BLaER1 treated with 17β-estradiol and CSF1 and Interleukin-3, amounts not matched to agents 10 nM and 100 nM (cell line): ENCODE measurements around the gene FKBP4.
A peak's percentile ranks its signal among the peaks of the same experiment; 100 is the strongest.

ENCODE experiments used
- H3K27ac ChIP-seq, 11 experiments: shearing (Covaris generic); formaldehyde crosslinking; 2 replicates each; pipeline ENCODE4 v1.8.1; 2022
- H3K27me3 ChIP-seq, 11 experiments: shearing (Covaris generic); formaldehyde crosslinking; 2 replicates each; pipeline ENCODE4 v1.8.1; 2022
- H3K36me3 ChIP-seq, 11 experiments: shearing (Covaris generic); formaldehyde crosslinking; 2 replicates each; pipeline ENCODE4 v1.8.1; 2022
- H3K4me1 ChIP-seq, 10 experiments: shearing (Covaris generic); formaldehyde crosslinking; 2 replicates each; pipeline ENCODE4 v1.8.1; 2022
- H3K4me2 ChIP-seq, 11 experiments: shearing (Covaris generic); formaldehyde crosslinking; 2 replicates each; pipeline ENCODE4 v1.8.1; 2022
- H3K4me3 ChIP-seq, 10 experiments: shearing (Covaris generic); formaldehyde crosslinking; 2 replicates each; pipeline ENCODE4 v1.8.1; 2022
- H3K9ac ChIP-seq, 11 experiments: shearing (Covaris generic); formaldehyde crosslinking; 2 replicates each; pipeline ENCODE4 v1.8.1; 2022
- H3K9me3 ChIP-seq, 11 experiments: shearing (Covaris generic); formaldehyde crosslinking; replicated peaks in 1 of 11; 2 replicates each; pipeline ENCODE4 v1.8.1; 2022
- H4K20me1 ChIP-seq, 11 experiments: shearing (Covaris generic); formaldehyde crosslinking; 2 replicates each; pipeline ENCODE4 v1.8.1; 2022
- Cebpa-rat ChIP-seq, 11 experiments: shearing (Covaris generic); IDR thresholded peaks; 2 replicates each; pipeline ENCODE4 v1.8.1; 2022

Gene FKBP4

DNA sequence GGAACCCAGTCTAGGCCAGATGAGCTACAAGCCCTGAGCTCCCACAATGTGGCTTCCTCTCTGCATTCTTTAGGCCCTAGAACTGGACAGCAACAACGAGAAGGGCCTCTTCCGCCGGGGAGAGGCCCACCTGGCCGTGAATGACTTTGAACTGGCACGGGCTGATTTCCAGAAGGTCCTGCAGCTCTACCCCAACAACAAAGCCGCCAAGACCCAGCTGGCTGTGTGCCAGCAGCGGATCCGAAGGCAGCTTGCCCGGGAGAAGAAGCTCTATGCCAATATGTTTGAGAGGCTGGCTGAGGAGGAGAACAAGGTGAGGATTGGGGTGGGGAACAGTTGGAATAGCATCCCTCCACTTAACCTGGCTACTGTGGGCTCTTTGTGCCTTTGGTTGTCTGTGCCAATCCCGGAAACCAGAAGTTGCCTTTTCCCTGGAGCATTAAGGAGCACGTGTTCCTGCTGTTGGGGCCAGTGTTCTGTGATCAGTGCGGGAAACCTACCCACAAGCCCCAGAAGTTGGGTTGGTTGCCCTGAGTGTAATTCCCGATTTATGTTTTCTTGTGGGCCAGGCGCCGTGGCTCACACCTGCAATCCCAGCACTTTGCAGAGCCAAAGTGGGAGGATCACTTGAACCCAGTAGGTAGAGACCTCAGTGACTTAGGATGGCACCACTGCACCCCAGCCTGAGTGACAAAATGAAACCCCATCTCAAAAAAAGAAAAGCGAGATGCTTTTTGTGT is 6.4 kb downstream of the FKBP4 start:
- Histone ChIP-seq H3K9me3 (no peaks in the 10 kb centered on the region), H3K4me2 (no peak overlapping the region), H3K27ac (no peak overlapping the region), H3K4me1 (peaks cover 17 to 33% (median 23%) of the 10 kb centered on the region in 10 experiments), H4K20me1 (peaks cover 12 to 97% (median 62%) of the 10 kb centered on the region in 11 experiments; a peak in 19 of 22 replicates), H3K9ac (peak overlapping the region in 1 of 11 experiments; percentile 18; a peak in 1 of 22 replicates), H3K36me3 (peaks cover 83 to 97% (median 94%) of the 10 kb centered on the region in 11 experiments), H3K27me3 (no peaks in the 10 kb centered on the region), H3K4me3 (no peak overlapping the region)
- TF ChIP-seq Cebpa-rat (IDR thresholded peaks at IDR 0.05), result no peak

- H4K20me1 ChIP-seq, result peaks cover 0 to 71% (median 38%) of the 10 kb centered on the region in 11 experiments; a peak in 15 of 22 replicates
- H3K9ac ChIP-seq, result peak overlapping the region in 1 of 11 experiments; percentile 12; a peak in 1 of 22 replicates
- H3K27ac ChIP-seq, result no peak overlapping the region
- TF ChIP-seq Cebpa-rat (IDR thresholded peaks at IDR 0.05), result no peak
- H3K4me1 ChIP-seq, result peaks cover 0 to 16% (median 9%) of the 10 kb centered on the region in 10 experiments; a peak in 12 of 20 replicates
- no peak overlapping the region for H3K4me3 ChIP-seq
- peaks cover 64 to 83% (median 76%) of the 10 kb centered on the region in 11 experiments for H3K36me3 ChIP-seq
- peak overlapping the region in 6 of 11 experiments; percentile 2 to 43 (median 27); a peak in 7 of 22 replicates for H3K4me2 ChIP-seq
- H3K27me3 ChIP-seq, result no peaks in the 10 kb centered on the region
- H3K9me3 ChIP-seq, result no peaks in the 10 kb centered on the region
These were observed 9.0 kb downstream of the FKBP4 start for GRCh38 chr12:2803635-2804392.

- H3K36me3 ChIP-seq, result peaks cover 56 to 76% (median 68%) of the 10 kb centered on the region in 11 experiments
- TF ChIP-seq Cebpa-rat (IDR thresholded peaks at IDR 0.05), result no peak
- no peaks in the 10 kb centered on the region for H3K27me3 ChIP-seq
- H3K9ac ChIP-seq, result peak overlapping the region in 3 of 11 experiments; percentile 1 to 35 (median 11); a peak in 1 of 22 replicates
- no peak overlapping the region for H3K4me2 ChIP-seq
- H3K4me3 ChIP-seq, result no peak overlapping the region
- H3K27ac ChIP-seq, result no peak overlapping the region
- H3K9me3 ChIP-seq, result no peaks in the 10 kb centered on the region
- peaks cover 0 to 63% (median 33%) of the 10 kb centered on the region in 11 experiments; a peak in 13 of 22 replicates for H4K20me1 ChIP-seq
- peaks cover 0 to 16% (median 9%) of the 10 kb centered on the region in 10 experiments; a peak in 12 of 20 replicates for H3K4me1 ChIP-seq
These were observed 9.8 kb downstream of the FKBP4 start for GRCh38 chr12:2804393-2805142.

- H3K27ac ChIP-seq, result no peak overlapping the region
These were observed 10.4 kb downstream of the FKBP4 start for GRCh38 chr12:2805143-2805520.

GRCh38 chr12:2806700-2807099 is 11.9 kb downstream of the FKBP4 start:
- H3K4me3 ChIP-seq, result no peak overlapping the region
- TF ChIP-seq Cebpa-rat (IDR thresholded peaks at IDR 0.05), result no peak

More at GRCh38 chr12:2805143-2805520, 10.4 kb downstream of the FKBP4 start:
- Histone ChIP-seq H3K9ac (peak overlapping the region in 3 of 11 experiments; percentile 1 to 35 (median 10); a peak in 1 of 22 replicates), H3K4me3 (no peak overlapping the region), H3K36me3 (peaks cover 50 to 70% (median 63%) of the 10 kb centered on the region in 11 experiments), H4K20me1 (peaks cover 0 to 57% (median 28%) of the 10 kb centered on the region in 11 experiments; a peak in 13 of 22 replicates), H3K4me1 (peaks cover 0 to 16% (median 9%) of the 10 kb centered on the region in 10 experiments; a peak in 12 of 20 replicates), H3K4me2 (no peak overlapping the region), H3K27me3 (no peaks in the 10 kb centered on the region), H3K9me3 (no peaks in the 10 kb centered on the region)
- TF ChIP-seq Cebpa-rat (IDR thresholded peaks at IDR 0.05), result no peak

GRCh38 chr12:2811801-2812200 is 17.0 kb downstream of the FKBP4 start:
- peak overlapping the region in 8 of 11 experiments; percentile 5 to 93 (median 88); a peak in 11 of 22 replicates for H3K9ac ChIP-seq
- peak overlapping the region; percentile 35 to 98 (median 73) for H3K4me2 ChIP-seq
- H3K27ac ChIP-seq, result peak overlapping the region in 9 of 11 experiments; percentile 78 to 94 (median 89); a peak in 17 of 22 replicates
- no peak for TF ChIP-seq Cebpa-rat (IDR thresholded peaks at IDR 0.05)
- peaks cover 13 to 23% (median 16%) of the 10 kb centered on the region in 10 experiments; a peak in 19 of 20 replicates for H3K4me1 ChIP-seq
- peaks cover 3 to 30% (median 17%) of the 10 kb centered on the region in 11 experiments; a peak in 20 of 22 replicates for H3K36me3 ChIP-seq
- H3K4me3 ChIP-seq, result peak overlapping the region; percentile 69 to 88 (median 80); a peak in 15 of 20 replicates
- no peaks in the 10 kb centered on the region for H3K27me3 ChIP-seq
- H4K20me1 ChIP-seq, result peaks cover 0 to 30% (median 19%) of the 10 kb centered on the region in 11 experiments; a peak in 13 of 22 replicates
- no peaks in the 10 kb centered on the region for H3K9me3 ChIP-seq

More at GRCh38 chr12:2806700-2807099, 11.9 kb downstream of the FKBP4 start:
- H4K20me1 ChIP-seq, result peaks cover 0 to 42% (median 12%) of the 10 kb centered on the region in 11 experiments; a peak in 11 of 22 replicates
- H3K4me2 ChIP-seq, result no peak overlapping the region
- H3K9me3 ChIP-seq, result no peaks in the 10 kb centered on the region
- H3K36me3 ChIP-seq, result peaks cover 35 to 55% (median 47%) of the 10 kb centered on the region in 11 experiments
- no peak overlapping the region for H3K9ac ChIP-seq
- H3K27ac ChIP-seq, result no peak overlapping the region
- peaks cover 2 to 19% (median 11%) of the 10 kb centered on the region in 10 experiments for H3K4me1 ChIP-seq
- H3K27me3 ChIP-seq, result no peaks in the 10 kb centered on the region

- peaks cover 0 to 35% (median 22%) of the 10 kb centered on the region in 11 experiments; a peak in 13 of 22 replicates for H4K20me1 ChIP-seq
- H3K9ac ChIP-seq, result peak within 1 kb of the TSS; percentile 81 to 93 (median 86)
- peaks cover 10 to 35% (median 24%) of the 10 kb centered on the region in 11 experiments for H3K36me3 ChIP-seq
- peak within 1 kb of the TSS; percentile 69 to 88 (median 80) for H3K4me3 ChIP-seq
- TF ChIP-seq Cebpa-rat (IDR thresholded peaks at IDR 0.05), result no peak
- no peaks in the 10 kb centered on the region for H3K27me3 ChIP-seq
- peak within 1 kb of the TSS; percentile 88 to 98 (median 91) for H3K4me2 ChIP-seq
- H3K9me3 ChIP-seq, result no peaks in the 10 kb centered on the region
- H3K27ac ChIP-seq, result peak within 1 kb of the TSS; percentile 78 to 94 (median 89)
- H3K4me1 ChIP-seq, result peaks cover 13 to 23% (median 16%) of the 10 kb centered on the region in 10 experiments; a peak in 19 of 20 replicates
These were observed 17.8 kb downstream of the FKBP4 start, which contains the start of gene ITFG2 for GRCh38 chr12:2812290-2813213. TSS of gene ITFG2 (plus strand) at chr12:2812668. CDS start at chr12:2812761, 93 bp downstream.
